Thyroid gland (tissue), 4 donors: ENCODE measurements around the gene HKDC1. TPM values are rescaled to one million over a fixed set of nuclear protein-coding genes. Genes with fewer than 3 reads are reported as not detected.

ENCODE experiments used
- DNase-seq, 2 donors: peaks; one replicate each; pipeline ENCODE4 v3.0.0-alpha.2; 2019
- H3K27ac ChIP-seq, 3 donors: fragments of 200-600 bp; sonication (generic); 1 replicate in 2 of 3; 2 replicates in 1 of 3; pipeline ENCODE4 v1.5.1; 2016 to 2019; ENCODE audit warnings: mild to moderate bottlenecking in 1 of 3, moderate library complexity in 1 of 3
- H3K27me3 ChIP-seq: fragments of 200-600 bp; sonication (generic); one replicate; pipeline ENCODE4 v1.5.1; 2019
- H3K36me3 ChIP-seq, 2 donors: fragments of 200-600 bp; sonication (generic); one replicate each; pipeline ENCODE4 v1.5.1; 2016 to 2019
- H3K4me1 ChIP-seq, 2 donors: fragments of 200-600 bp; sonication (generic); one replicate each; pipeline ENCODE4 v1.5.1; 2017 to 2019
- H3K4me3 ChIP-seq, 3 donors: fragments of 200-600 bp; sonication (generic); replicated peaks in 1 of 3; 1 replicate in 2 of 3; 2 replicates in 1 of 3; pipeline ENCODE4 v1.5.1; 2016; ENCODE audit warnings: mild to moderate bottlenecking in 1 of 3
- H3K9me3 ChIP-seq: fragments of 200-600 bp; sonication (generic); one replicate; pipeline ENCODE4 v1.5.1; 2017
- CTCF ChIP-seq, 6 experiments: fragments of 200-600 bp in 3 of 6; fragments of 450-650 bp in 3 of 6; sonication (generic) in 3 of 6; IDR thresholded peaks; one replicate each; pipeline ENCODE4 v1.5.1; 2016 to 2019; ENCODE audit warnings: antibody characterized with exemption in 6 of 6, mild to moderate bottlenecking in 2 of 6, inconsistent platforms in 1 of 6, moderate library complexity in 1 of 6
- POLR2A ChIP-seq, 2 donors: fragments of 450-650 bp; IDR thresholded peaks; one replicate each; pipeline ENCODE4 v1.6.1; 2017; ENCODE audit warnings: antibody characterized with exemption in 2 of 2, mild to moderate bottlenecking in 2 of 2, moderate library complexity in 1 of 2
- WGBS, 2 donors: methylation state at CpG; one replicate each; pipeline ENCODE4 v1.1.5; 2017; 5-methylcytosine and 5-hydroxymethylcytosine counted together
- intact Hi-C: fragments of 100-400 bp; cut with DNase I; formaldehyde crosslinking; loops from one replicate; pipeline ENCODE4 v1.15.1; 2023
- total RNA-seq, 4 donors: library from RNA; depleted of rRNA; stranded (reverse); fragments of >200 nt; gene quantifications; one replicate each; pipeline ENCODE4 v1.2.3, GENCODE V29; 2016

The HKDC1 gene
- total RNA-seq, 4 donors from 2014 or later = 2.4 to 21.1 (median 8.5) TPM

GRCh38 chr10:69214666-69215131, 5.4 kb upstream of the HKDC1 start:
- Histone ChIP-seq H3K27me3 (no peaks in the 10 kb centered on the region), H3K4me3 (no peak overlapping the region), H3K4me1 (peaks cover 0 to 10% of the 10 kb centered on the region in 2 donors), H3K36me3 (no peaks in the 10 kb centered on the region), H3K27ac (no peak overlapping the region), H3K9me3 (no peaks in the 10 kb centered on the region)
- WGBS, 2 donors = 93 to 95% methylated on average over 6 of the region's 6 CpGs
- TF ChIP-seq CTCF (IDR thresholded peaks at IDR 0.05) (no peak), POLR2A (IDR thresholded peaks at IDR 0.05) (no peak)
- no peak for DNase-seq
- intact Hi-C loops = no loop called here

- peak in 1 of 2 donors; percentile 43 for DNase-seq
- H3K27me3 ChIP-seq = no peaks in the 10 kb centered on the region
- WGBS, 2 donors = 27 to 55% methylated on average over 10 of the region's 10 CpGs
- peaks cover 4 to 11% of the 10 kb centered on the region in 2 donors for H3K4me1 ChIP-seq
- intact Hi-C loops = no loop called here
- TF ChIP-seq CTCF (IDR thresholded peaks at IDR 0.05) (no peak), POLR2A (IDR thresholded peaks at IDR 0.05) (no peak)
- H3K9me3 ChIP-seq = no peaks in the 10 kb centered on the region
- H3K36me3 ChIP-seq = no peaks in the 10 kb centered on the region
- peak overlapping the region in 2 of 3 donors; percentile 26 to 28 for H3K27ac ChIP-seq
- H3K4me3 ChIP-seq = no peak overlapping the region
These were observed 4.5 kb upstream of the HKDC1 start for GRCh38 chr10:69215405-69216171.

GRCh38 chr10:69216577-69217118, 3.5 kb upstream of the HKDC1 start:
- H3K36me3 ChIP-seq = no peaks in the 10 kb centered on the region
- H3K4me3 ChIP-seq = no peak overlapping the region
- WGBS, 2 donors = 93% methylated on average over 11 of the region's 11 CpGs
- TF ChIP-seq POLR2A (IDR thresholded peaks at IDR 0.05) = no peak
- no peak for TF ChIP-seq CTCF (IDR thresholded peaks at IDR 0.05)
- intact Hi-C loops = no loop called here
- no peaks in the 10 kb centered on the region for H3K9me3 ChIP-seq
- H3K4me1 ChIP-seq = peaks cover 11 to 13% of the 10 kb centered on the region in 2 donors
- no peak for DNase-seq
- H3K27me3 ChIP-seq = no peaks in the 10 kb centered on the region
- H3K27ac ChIP-seq = no peak overlapping the region

- no peaks in the 10 kb centered on the region for H3K27me3 ChIP-seq
- TF ChIP-seq CTCF (IDR thresholded peaks at IDR 0.05) = no peak
- no peak for TF ChIP-seq POLR2A (IDR thresholded peaks at IDR 0.05)
- H3K27ac ChIP-seq = no peak overlapping the region
- no peaks in the 10 kb centered on the region for H3K9me3 ChIP-seq
- DNase-seq = no peak
- no peak overlapping the region for H3K4me3 ChIP-seq
- intact Hi-C loops = no loop called here
- 93 to 97% methylated on average over 4 of the region's 4 CpGs for WGBS, 2 donors
- H3K36me3 ChIP-seq = no peaks in the 10 kb centered on the region
- peaks cover 15 to 19% of the 10 kb centered on the region in 2 donors for H3K4me1 ChIP-seq
These were observed 2.9 kb upstream of the HKDC1 start for GRCh38 chr10:69217119-69217754.

- WGBS, 2 donors = 90 to 92% methylated on average over 6 of the region's 6 CpGs
- DNase-seq = no peak
- no peaks in the 10 kb centered on the region for H3K27me3 ChIP-seq
- no peak overlapping the region for H3K4me3 ChIP-seq
- H3K36me3 ChIP-seq = no peaks in the 10 kb centered on the region
- TF ChIP-seq POLR2A (IDR thresholded peaks at IDR 0.05) = no peak
- TF ChIP-seq CTCF (IDR thresholded peaks at IDR 0.05) = no peak
- intact Hi-C loops = no loop called here
- peaks cover 21 to 24% of the 10 kb centered on the region in 2 donors for H3K4me1 ChIP-seq
- peak overlapping the region in 2 of 3 donors; percentile 75 to 95 for H3K27ac ChIP-seq
- H3K9me3 ChIP-seq = no peaks in the 10 kb centered on the region
These were observed 1.3 kb upstream of the HKDC1 start for GRCh38 chr10:69218831-69219230.
